H1 (cell line): ENCODE data around the gene NCOA1. TPM values are rescaled to one million over a fixed set of nuclear protein-coding genes. Genes with fewer than 3 reads are reported as not detected.

Experiments
- CTCF ChIA-PET: fragments of 300-600 bp; sonication (Branson Sonifier 250); formaldehyde crosslinking; loops from one replicate; lab custom pipeline; 2021; ENCODE audit not compliant: partially characterized antibody; lab: Charles Lee
- POLR2A ChIA-PET: fragments of 300-600 bp; sonication (Branson Sonifier 250); formaldehyde crosslinking; loops from one replicate; lab custom pipeline; 2021; ENCODE audit warnings: inconsistent platforms; ENCODE audit not compliant: partially characterized antibody; lab: Charles Lee
- DNase-seq, 2 experiments: peaks; one replicate each; pipeline versions ENCODE4 v3.0.0 to v3.0.0-alpha.2; 2010 to 2022; ENCODE audit warnings: low spot score in 2 of 2, low read depth in 1 of 2, mixed read lengths in 1 of 2
- FAIRE-seq: peaks from 2 replicates; lab custom pipeline; 2011; peaks lifted over from hg19 to GRCh38; lab: Jason Lieb, UNC
- H2AFZ ChIP-seq: 2 replicates; pipeline ENCODE4 v1.8.1; 2012; ENCODE audit warnings: low read length, inconsistent platforms
- H2AK5ac ChIP-seq: 2 replicates; pipeline ENCODE4 v1.6.1; 2013; ENCODE audit warnings: low read depth, low read length
- H2BK120ac ChIP-seq: replicated peaks from 2 replicates; pipeline ENCODE3; 2013; ENCODE audit warnings: low read depth, low read length, inconsistent platforms
- H2BK12ac ChIP-seq: 2 replicates; pipeline ENCODE4 v1.6.1; 2013; ENCODE audit warnings: low read depth, low read length
- H2BK15ac ChIP-seq: 2 replicates; pipeline ENCODE4 v1.6.1; 2013; ENCODE audit warnings: low read length
- H2BK20ac ChIP-seq: 2 replicates; pipeline ENCODE4 v1.6.1; 2013; ENCODE audit warnings: low read length
- H2BK5ac ChIP-seq: 2 replicates; pipeline ENCODE4 v1.6.1; 2013; ENCODE audit warnings: low read depth, low read length
- H3K14ac ChIP-seq: 2 replicates; pipeline ENCODE4 v1.6.1; 2013; ENCODE audit warnings: inconsistent platforms; ENCODE audit not compliant: insufficient read length
- H3K18ac ChIP-seq: 2 replicates; pipeline ENCODE4 v1.6.1; 2013; ENCODE audit warnings: low read length; ENCODE audit errors: extremely low read depth
- H3K23ac ChIP-seq: 2 replicates; pipeline ENCODE4 v1.6.1; 2013; ENCODE audit warnings: inconsistent platforms; ENCODE audit not compliant: insufficient read length
- H3K23me2 ChIP-seq: 2 replicates; pipeline ENCODE4 v1.6.1; 2013; ENCODE audit warnings: low read depth, low read length
- H3K27ac ChIP-seq: 2 replicates; pipeline ENCODE4 v1.6.1; 2011; ENCODE audit warnings: low read depth, low read length, inconsistent platforms
- H3K27me3 ChIP-seq, 4 experiments: replicated peaks in 1 of 4; 1 replicate in 1 of 4; 2 replicates in 3 of 4; pipeline versions ENCODE4 v1.6.1 to v1.8.1; 2011 to 2013; ENCODE audit warnings: low read length in 3 of 4, mild to moderate bottlenecking in 3 of 4, inconsistent platforms in 2 of 4, mixed read lengths in 2 of 4, moderate library complexity in 1 of 4; ENCODE audit not compliant: control insufficient read depth in 3 of 4, insufficient read depth in 3 of 4; ENCODE audit errors: extremely low read depth in 1 of 4
- H3K36me3 ChIP-seq, 4 experiments: 2 replicates each; pipeline versions ENCODE4 v1.6.1 to v1.8.1; 2011 to 2013; ENCODE audit warnings: mild to moderate bottlenecking in 4 of 4, low read length in 3 of 4, moderate library complexity in 2 of 4, control low read depth in 1 of 4, inconsistent platforms in 1 of 4; ENCODE audit not compliant: insufficient read depth in 4 of 4, control insufficient read depth in 2 of 4
- H3K4ac ChIP-seq: replicated peaks from 2 replicates; pipeline ENCODE3; 2013; ENCODE audit warnings: low read length, low read depth, mixed read lengths, inconsistent platforms; ENCODE audit not compliant: insufficient read length
- H3K4me1 ChIP-seq, 4 experiments: replicated peaks in 1 of 4; 1 replicate in 1 of 4; 2 replicates in 3 of 4; pipeline versions ENCODE4 v1.6.1 to v1.8.1; 2011 to 2013; ENCODE audit warnings: low read length in 3 of 4, inconsistent platforms in 2 of 4, mixed read lengths in 1 of 4; ENCODE audit not compliant: insufficient read depth in 4 of 4, control insufficient read depth in 3 of 4
- H3K4me2 ChIP-seq, 2 experiments: 2 replicates each; pipeline versions ENCODE4 v1.6.1 to v1.8.1; 2011 to 2013; ENCODE audit warnings: low read depth in 2 of 2, low read length in 2 of 2, control low read depth in 1 of 2, inconsistent platforms in 1 of 2, mild to moderate bottlenecking in 1 of 2; ENCODE audit not compliant: insufficient read depth in 1 of 2
- H3K4me3 ChIP-seq, 4 experiments: fragments of 200-600, 300-600 bp in 1 of 4; sonication (generic), shearing (Covaris generic), sonication (Bioruptor Twin) in 1 of 4; 2 replicates each; pipeline versions ENCODE4 v1.5.1 to v1.8.1; 2011 to 2016; ENCODE audit warnings: low read length in 4 of 4, low read depth in 3 of 4, control low read depth in 2 of 4, inconsistent platforms in 2 of 4, mild to moderate bottlenecking in 2 of 4, mixed read lengths in 1 of 4, moderate library complexity in 1 of 4; ENCODE audit not compliant: insufficient read depth in 2 of 4; ENCODE audit errors: extremely low read depth in 1 of 4
- H3K56ac ChIP-seq: replicated peaks from 2 replicates; pipeline ENCODE3; 2013; ENCODE audit warnings: low read depth, mild to moderate bottlenecking, mixed read lengths, low read length, inconsistent platforms; ENCODE audit not compliant: insufficient read length
- H3K79me1 ChIP-seq: 2 replicates; pipeline ENCODE4 v1.6.1; 2013; ENCODE audit warnings: low read depth, low read length, control low read depth
- H3K79me2 ChIP-seq, 2 experiments: 2 replicates each; pipeline versions ENCODE4 v1.6.1 to v1.8.1; 2012 to 2013; ENCODE audit warnings: low read length in 2 of 2, mild to moderate bottlenecking in 2 of 2, inconsistent platforms in 1 of 2; ENCODE audit not compliant: insufficient read depth in 2 of 2, control insufficient read depth in 1 of 2
- H3K9ac ChIP-seq, 4 experiments: replicated peaks in 1 of 4; 1 replicate in 1 of 4; 2 replicates in 3 of 4; pipeline versions ENCODE4 v1.6.1 to v1.8.1; 2011 to 2013; ENCODE audit warnings: low read depth in 3 of 4, low read length in 3 of 4, control low read depth in 2 of 4, mild to moderate bottlenecking in 2 of 4, moderate library complexity in 2 of 4, inconsistent platforms in 1 of 4; ENCODE audit errors: extremely low read depth in 1 of 4
- H3K9me3 ChIP-seq, 2 experiments: 2 replicates each; pipeline versions ENCODE4 v1.6.1 to v1.8.1; 2012 to 2013; ENCODE audit warnings: mild to moderate bottlenecking in 2 of 2, moderate library complexity in 2 of 2, control low read depth in 1 of 2, inconsistent platforms in 1 of 2, low read depth in 1 of 2, low read length in 1 of 2, mixed read lengths in 1 of 2; ENCODE audit not compliant: insufficient read depth in 2 of 2
- H4K20me1 ChIP-seq, 2 experiments: replicated peaks in 1 of 2; 2 replicates each; pipeline versions ENCODE3 to v1.8.1; 2011 to 2013; ENCODE audit warnings: inconsistent platforms in 2 of 2, low read length in 2 of 2, mild to moderate bottlenecking in 1 of 2; ENCODE audit not compliant: insufficient read depth in 2 of 2, control insufficient read depth in 1 of 2
- H4K5ac ChIP-seq: 2 replicates; pipeline ENCODE4 v1.6.1; 2013; ENCODE audit warnings: low read length, low read depth, mixed read lengths, inconsistent platforms; ENCODE audit not compliant: insufficient read length
- H4K8ac ChIP-seq: 2 replicates; pipeline ENCODE4 v1.8.0; 2013; ENCODE audit warnings: mild to moderate bottlenecking, moderate library complexity, low read length, inconsistent platforms; ENCODE audit not compliant: insufficient read depth; ENCODE audit errors: extremely low read depth
- H4K91ac ChIP-seq: replicated peaks from 2 replicates; pipeline ENCODE3; 2013; ENCODE audit warnings: low read length, mixed read lengths, inconsistent platforms; ENCODE audit not compliant: insufficient read length
- E2F6 ChIP-seq: IDR thresholded peaks from 2 replicates; pipeline ENCODE4 v1.6.1; 2012; ENCODE audit warnings: inconsistent platforms
- KDM1A ChIP-seq: fragments of 200-600, 300-600 bp; sonication (generic); IDR thresholded peaks from 2 replicates; pipeline ENCODE4 v1.7.1; 2016; ENCODE audit warnings: mild to moderate bottlenecking, low read length, borderline replicate concordance
- KDM5A ChIP-seq: fragments of 200-600 bp; IDR thresholded peaks from 2 replicates; pipeline ENCODE4 v1.7.1; 2012; ENCODE audit warnings: mild to moderate bottlenecking, low read length, inconsistent platforms, mixed read lengths
- MAFK ChIP-seq: IDR thresholded peaks from 2 replicates; pipeline ENCODE4 v1.6.1; 2012; ENCODE audit warnings: low read depth, mild to moderate bottlenecking, improper control_type of control experiment, low read length
- MAX ChIP-seq: IDR thresholded peaks from 2 replicates; pipeline ENCODE4 v1.6.1; 2012; ENCODE audit warnings: inconsistent platforms
- NRF1 ChIP-seq: IDR thresholded peaks from 2 replicates; pipeline ENCODE4 v1.6.1; 2011; ENCODE audit warnings: mild to moderate bottlenecking, low read depth, low read length, improper control_type of control experiment
- POU5F1 ChIP-seq: IDR thresholded peaks from 2 replicates; pipeline ENCODE4 v1.6.1; 2011; ENCODE audit warnings: low read depth, mild to moderate bottlenecking, low read length, moderate library complexity
- SRF ChIP-seq: IDR thresholded peaks from 2 replicates; pipeline ENCODE4 v1.6.1; 2011; ENCODE audit warnings: mild to moderate bottlenecking, low read depth, low read length, moderate library complexity
- SUZ12 ChIP-seq: fragments of 200-600 bp; sonication (generic); IDR thresholded peaks from 2 replicates; pipeline ENCODE4 v1.6.1; 2012; ENCODE audit warnings: mild to moderate bottlenecking, inconsistent platforms, low read length, moderate library complexity, mixed read lengths
- TCF12 ChIP-seq: IDR thresholded peaks from 2 replicates; pipeline ENCODE4 v1.6.1; 2011; ENCODE audit warnings: low read depth, mild to moderate bottlenecking, low read length
- TEAD4 ChIP-seq: IDR thresholded peaks from 2 replicates; pipeline ENCODE4 v1.6.1; 2012; ENCODE audit warnings: low read depth, low read length, inconsistent platforms, mixed read lengths
- WGBS, 2 experiments: shearing (Covaris generic) in 1 of 2; methylation state at CpG; one replicate each; pipeline versions ENCODE4 v1.1.6 to v1.1.7; 2013 to 2015; ENCODE audit warnings: low lambda C conversion rate in 2 of 2, mixed read lengths in 2 of 2, inconsistent platforms in 1 of 2, low coverage in 1 of 2, missing lambda C conversion rate in 1 of 2; ENCODE audit not compliant: insufficient replicate concordance in 2 of 2, insufficient coverage in 1 of 2, insufficient read length in 1 of 2; ENCODE audit errors: extremely low coverage in 1 of 2, missing lambda C conversion rate in 1 of 2; 5-methylcytosine and 5-hydroxymethylcytosine counted together
- polyA plus RNA-seq, 7 experiments: library from polyadenylated mRNA; depleted of rRNA in 3 of 7; stranded (reverse) in 5 of 7; unstranded in 2 of 7; fragments of >200 nt in 5 of 7; fragments of 200-250 nt in 2 of 7; gene quantifications; 1 replicate in 5 of 7; 2 replicates in 1 of 7; 4 replicates in 1 of 7; pipeline versions ENCODE4 v1.2.1 to v1.2.3, GENCODE V29; 2011 to 2013; ENCODE audit warnings: missing spikeins in 2 of 7, mixed read lengths in 2 of 7
- total RNA-seq: library from RNA; stranded (reverse); fragmentation: NEBNext Ultra II Directional; extraction: Animal tissue kit (Norgen Biotek cat#: 25700); gene quantifications from 2 replicates; pipeline ENCODE4 v1.2.1, GENCODE V29; 2021

NCOA1 gene
- total and polyA plus RNA-seq, 2 of the 8 experiments (the other 6 are each of a cell fraction or from before 2014, with no cell fraction given) = 12.8 to 17.9 TPM

GRCh38 chr2:24512831-24513230 is 21.8 kb downstream of the NCOA1 start:
- Histone ChIP-seq H3K4me1 (no peaks in the 10 kb centered on the region), H3K23me2 (no peaks in the 10 kb centered on the region; the same call in 1 of the 2 replicates), H4K5ac (no peak overlapping the region), H3K27ac (no peak overlapping the region), H3K14ac (no peak overlapping the region), H3K36me3 (no peaks in the 10 kb centered on the region), H2BK120ac (no peak overlapping the region), H3K23ac (no peak overlapping the region), H2AFZ (no peak overlapping the region), H3K18ac (no peak overlapping the region), H3K79me2 (peaks cover 0 to 15% of the 10 kb centered on the region in 2 experiments; a peak in 2 of 4 replicates), H4K91ac (no peak overlapping the region), H2BK20ac (no peak overlapping the region), H3K56ac (no peak overlapping the region), H3K9me3 (no peaks in the 10 kb centered on the region), H4K8ac (no peak overlapping the region), H2BK12ac (no peak overlapping the region), H4K20me1 (no peaks in the 10 kb centered on the region), H2BK5ac (no peak overlapping the region), H3K9ac (no peak overlapping the region), H3K4ac (no peak overlapping the region), H3K27me3 (no peaks in the 10 kb centered on the region), H2AK5ac (no peak overlapping the region), H3K4me3 (no peak overlapping the region), H3K79me1 (peaks cover 2% of the 10 kb centered on the region; the same call in 1 of the 2 replicates), H2BK15ac (no peak overlapping the region), H3K4me2 (no peak overlapping the region)
- WGBS, 2 experiments = 90% methylated on average over 6 of the region's 6 CpGs; no CpG with 5 or more reads in 1 of the 2 experiments
- DNase-seq = no peak
- POLR2A ChIA-PET = no interaction called here
- CTCF ChIA-PET = interaction anchor here (0.7 kb wide), 1 partner anchor 128 kb away, joined by 3 read pairs; no protein-coding TSS in a partner anchor
- peak; percentile 19 for FAIRE-seq
- TF ChIP-seq MAFK (no peak), SRF (no peak), KDM5A (no peak), KDM1A (no peak), TEAD4 (no peak), POU5F1 (no peak), MAX (no peak), TCF12 (no peak), NRF1 (no peak), SUZ12 (no peak), E2F6 (no peak)
